ENCODE measurements around the gene ITGA1. TPM values are rescaled to one million over a fixed set of nuclear protein-coding genes. Genes with fewer than 3 reads are reported as not detected.

Gene ITGA1
- total RNA-seq, 2 donors from 2014 or later = 0.33 to 3.5 TPM

- Mint-ChIP-seq H3K27ac (no peak overlapping the region), H3K9me3 (no peaks in the 10 kb centered on the region), H3K36me3 (ENCODE audit: low read depth) (no peaks in the 10 kb centered on the region), H3K27me3 (ENCODE audit: insufficient read depth) (peaks cover 26% of the 10 kb centered on the region), H3K4me3 (peak overlapping the region; percentile 73), H3K4me1 (peaks cover 7% of the 10 kb centered on the region)
- Histone ChIP-seq H3K27ac (ENCODE audit: low read depth, low read length) (no peak overlapping the region), H3K9me3 (ENCODE audit: control insufficient read depth, low read length) (no peaks in the 10 kb centered on the region), H3K27me3 (ENCODE audit: control insufficient read depth, insufficient read depth, low read length, poor library complexity, severe bottlenecking) (peaks cover 28% of the 10 kb centered on the region), H3K4me3 (ENCODE audit: low read length) (peak overlapping the region; percentile 79), H3K4me1 (ENCODE audit: control insufficient read depth, insufficient read depth, low read length) (no peaks in the 10 kb centered on the region), H3K9ac (ENCODE audit: extremely low read depth, low read length, poor library complexity, severe bottlenecking) (no peak overlapping the region), H3K36me3 (ENCODE audit: control insufficient read depth, insufficient read depth, low read length) (no peaks in the 10 kb centered on the region)
- 9 to 15% methylated on average over 5 to 11 of the region's 11 CpGs for WGBS, 2 experiments (ENCODE audit: insufficient coverage in 1 of 2, insufficient read length in 1 of 2)
- peak; percentile 69 for DNase-seq
- peak; percentile 63 for TF ChIP-seq CTCF (conservative IDR thresholded peaks at IDR 0.05)
Observed at GRCh38 chr5:52786949-52787599, 642 bp upstream of the ITGA1 start.

GRCh38 chr5:52788505-52788821, 747 bp downstream of the ITGA1 start:
- TF ChIP-seq CTCF (conservative IDR thresholded peaks at IDR 0.05) = no peak
- peak overlapping the region; percentile 79 for H3K4me3 ChIP-seq (ENCODE audit: low read length)
- H3K27ac ChIP-seq (ENCODE audit: low read depth, low read length) = no peak overlapping the region
- no peaks in the 10 kb centered on the region for H3K9me3 Mint-ChIP-seq
- H3K36me3 Mint-ChIP-seq (ENCODE audit: low read depth) = no peaks in the 10 kb centered on the region
- H3K36me3 ChIP-seq (ENCODE audit: control insufficient read depth, insufficient read depth, low read length) = no peaks in the 10 kb centered on the region
- peaks cover 26% of the 10 kb centered on the region for H3K27me3 Mint-ChIP-seq (ENCODE audit: insufficient read depth)
- H3K4me1 Mint-ChIP-seq = peaks cover 7% of the 10 kb centered on the region
- no peak overlapping the region for H3K27ac Mint-ChIP-seq
- H3K4me3 Mint-ChIP-seq = peak overlapping the region; percentile 73
- peaks cover 28% of the 10 kb centered on the region for H3K27me3 ChIP-seq (ENCODE audit: control insufficient read depth, insufficient read depth, low read length, poor library complexity, severe bottlenecking)
- no peak overlapping the region for H3K9ac ChIP-seq (ENCODE audit: extremely low read depth, low read length, poor library complexity, severe bottlenecking)
- H3K9me3 ChIP-seq (ENCODE audit: control insufficient read depth, low read length) = no peaks in the 10 kb centered on the region
- WGBS, 2 experiments (ENCODE audit: insufficient coverage in 1 of 2, insufficient read length in 1 of 2) = 6 to 10% methylated on average over 4 to 6 of the region's 7 CpGs
- no peaks in the 10 kb centered on the region for H3K4me1 ChIP-seq (ENCODE audit: control insufficient read depth, insufficient read depth, low read length)
- DNase-seq = no peak

GRCh38 chr5:52789378-52789777, 1.7 kb downstream of the ITGA1 start:
- Mint-ChIP-seq H3K4me3 (no peak overlapping the region), H3K9me3 (no peaks in the 10 kb centered on the region), H3K4me1 (peaks cover 7% of the 10 kb centered on the region), H3K27ac (no peak overlapping the region), H3K27me3 (ENCODE audit: insufficient read depth) (peaks cover 26% of the 10 kb centered on the region), H3K36me3 (ENCODE audit: low read depth) (no peaks in the 10 kb centered on the region)
- 88% methylated on average over 1 of the region's 1 CpG; no CpG with 5 or more reads in 1 of the 2 experiments for WGBS, 2 experiments (ENCODE audit: insufficient coverage in 1 of 2, insufficient read length in 1 of 2)
- Histone ChIP-seq H3K4me3 (ENCODE audit: low read length) (no peak overlapping the region), H3K9me3 (ENCODE audit: control insufficient read depth, low read length) (no peaks in the 10 kb centered on the region), H3K4me1 (ENCODE audit: control insufficient read depth, insufficient read depth, low read length) (no peaks in the 10 kb centered on the region), H3K9ac (ENCODE audit: extremely low read depth, low read length, poor library complexity, severe bottlenecking) (no peak overlapping the region), H3K36me3 (ENCODE audit: control insufficient read depth, insufficient read depth, low read length) (no peaks in the 10 kb centered on the region), H3K27ac (ENCODE audit: low read depth, low read length) (no peak overlapping the region), H3K27me3 (ENCODE audit: control insufficient read depth, insufficient read depth, low read length, poor library complexity, severe bottlenecking) (peaks cover 28% of the 10 kb centered on the region)
- DNase-seq = no peak
- TF ChIP-seq CTCF (conservative IDR thresholded peaks at IDR 0.05) = no peak
